Measurements from ENCODE around the gene ZNF584. TPM values are rescaled to one million over a fixed set of nuclear protein-coding genes. Genes with fewer than 3 reads are reported as not detected.
"Not testable (repeated sequence)": the region's sequence is repeated elsewhere in the genome, so short reads cannot be mapped to it uniquely, and the experiment has no call there.

ZNF584 gene
- total RNA-seq: 10 to 100 TPM in 1 of 2 donors, 1 to 10 TPM in 1; 7.3 to 11.7 TPM
- long read RNA-seq, donor 1, partial matches to known transcripts: 1 of 3 reads
- long read RNA-seq, donor 1, other reads (novel, unspliced or antisense): 1 of 3 reads
- long read RNA-seq, donor 2, transcript ZNF584-203 (4 exons, 2,187 nt): major isoform, 6 of 36 reads
- long read RNA-seq, donor 2, partial matches to known transcripts: 0 of 36 reads
- long read RNA-seq, donor 2, other reads (novel, unspliced or antisense): 24 of 36 reads

DNA sequence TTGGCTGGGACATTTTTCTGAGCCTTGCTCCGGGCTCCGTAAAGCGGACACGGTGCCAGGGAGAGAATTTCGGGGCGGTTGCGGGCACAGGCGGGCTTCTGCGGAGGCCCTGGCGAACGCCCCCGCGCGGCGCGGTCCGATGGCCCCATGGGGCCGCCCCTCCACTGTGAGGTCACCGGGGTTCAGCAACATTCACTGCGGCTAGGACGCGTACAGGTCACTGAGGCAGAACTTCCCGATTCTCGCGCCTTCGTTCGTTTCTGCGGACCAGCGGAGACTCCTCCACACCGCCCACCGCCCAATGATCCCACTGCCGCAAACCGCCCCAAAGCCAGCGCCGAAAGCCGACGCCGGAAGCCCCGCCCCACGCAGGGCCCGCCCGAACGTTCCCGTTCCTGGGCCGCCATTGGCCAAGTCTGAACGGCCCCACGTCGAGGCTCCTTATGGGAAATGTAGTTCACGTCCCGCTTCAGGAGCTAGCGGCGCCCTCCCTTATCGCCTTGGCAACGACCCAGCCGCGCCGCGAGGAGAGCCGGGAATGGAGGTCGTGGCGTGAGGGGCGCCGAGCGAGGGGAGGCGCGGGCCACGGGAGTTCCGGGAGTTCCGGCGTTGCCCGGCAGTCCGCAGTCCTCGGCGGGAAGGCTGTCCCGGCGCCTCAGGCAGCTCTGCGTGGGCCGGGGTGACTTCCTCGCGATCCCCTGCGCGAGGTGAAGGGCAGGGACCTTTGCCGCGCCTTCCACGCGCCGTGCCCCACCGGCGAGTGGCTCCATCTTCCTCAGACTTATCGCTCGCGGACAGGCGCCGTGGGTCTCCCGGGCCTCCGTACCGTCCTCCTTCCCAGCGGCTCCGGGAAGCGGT, at the start of gene ZNF584:
ZNF584 (plus strand) TSS at position 498 of the 858 bp plus-strand sequence. CDS start 499 bp downstream, outside the sequence.
- DNase-seq (ENCODE audit: low spot score): peak; percentile 98
- intact Hi-C loops (cut with DNase I): no loop called here

DNA sequence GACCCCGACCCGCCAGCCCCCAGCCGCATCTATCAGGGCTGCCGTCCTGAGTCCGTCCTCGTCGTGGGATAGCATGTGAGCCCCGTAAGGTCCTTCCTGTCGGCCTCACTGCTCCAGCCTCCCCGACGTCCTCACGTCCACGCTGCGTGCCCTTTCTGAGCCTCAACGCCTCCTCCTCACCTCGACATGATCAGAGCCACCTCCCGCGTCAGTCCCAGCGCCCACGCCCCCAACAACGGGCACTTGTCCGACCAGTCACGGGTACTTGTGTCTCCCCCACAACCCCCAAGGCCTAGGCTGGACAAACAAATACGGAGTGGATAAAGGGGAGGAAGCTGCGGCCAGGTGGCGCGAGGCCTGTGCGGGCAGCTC, 46.6 kb upstream of the ZNF584 start:
- intact Hi-C loops (cut with DNase I): loop anchor here in 1 of 2 donors (10.0 kb wide), 1 partner anchor 1677 kb away; no protein-coding TSS in a partner anchor
- DNase-seq (ENCODE audit: low spot score): peak; percentile 88

DNA sequence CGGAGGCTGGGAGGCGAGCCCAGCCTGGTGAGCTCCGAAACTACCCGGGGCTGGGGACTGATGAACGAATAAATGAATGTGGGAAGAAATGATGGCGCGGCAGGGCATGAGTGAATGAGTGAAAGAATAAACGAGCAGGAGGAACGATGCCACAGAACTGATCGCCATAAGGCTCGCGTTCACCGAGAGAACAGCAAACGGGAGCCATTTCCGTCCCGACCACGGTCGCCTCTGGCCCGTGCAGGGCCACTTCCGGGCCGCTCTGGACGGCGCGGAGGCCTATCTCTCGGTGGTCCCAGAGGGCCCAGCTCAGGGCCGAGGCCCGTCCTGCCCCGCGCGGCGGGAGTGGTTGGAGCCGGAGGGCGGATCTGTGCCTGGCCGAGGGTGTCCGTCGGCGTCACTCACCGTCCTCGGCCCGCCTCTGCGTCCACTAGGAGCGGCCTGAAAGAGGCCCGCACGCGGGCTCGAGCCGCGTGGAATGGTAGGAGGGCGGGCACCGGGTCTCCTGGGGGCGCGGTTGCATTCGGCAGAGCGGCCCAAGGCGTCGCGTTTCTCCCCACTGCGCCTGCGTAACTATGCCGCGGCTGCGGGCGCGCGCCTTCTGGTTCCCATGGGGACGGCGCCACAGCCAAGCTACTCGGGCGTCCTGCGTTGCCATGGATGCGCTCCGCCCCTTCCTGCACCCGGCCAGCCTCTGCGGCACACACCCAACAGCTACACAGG, 46.0 kb upstream of the ZNF584 start, which contains the start of gene ZNF497:
ZNF497 (minus strand) TSS at position 480 of the 723 bp plus-strand sequence. CDS start 5,116 bp downstream, outside the sequence.
- intact Hi-C loops (cut with DNase I): loop anchor here in 1 of 2 donors (10.0 kb wide), 1 partner anchor 1678 kb away; no protein-coding TSS in a partner anchor
- peak; percentile 99 for DNase-seq (ENCODE audit: low spot score)

DNA sequence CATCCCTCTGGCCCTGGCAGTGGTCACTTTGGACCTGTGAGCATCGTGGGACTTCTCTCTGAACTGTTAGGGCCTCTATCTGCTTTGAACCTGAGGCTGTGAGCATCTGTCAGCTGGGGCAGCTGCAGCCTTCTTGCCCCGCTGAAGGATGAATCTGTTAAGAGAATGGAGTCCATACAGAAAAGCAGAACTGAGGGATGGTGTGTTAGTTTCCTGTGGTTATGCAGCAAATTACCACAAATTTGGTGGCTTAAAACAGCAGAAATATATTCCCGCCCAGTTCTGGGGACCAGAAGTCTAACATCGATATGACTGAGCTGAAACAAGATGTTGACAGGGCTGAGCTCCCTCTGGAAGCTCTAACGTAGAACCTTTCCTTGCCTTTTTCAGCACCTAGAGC, 44.3 kb upstream of the ZNF584 start:
- intact Hi-C loops (cut with DNase I): loop anchor here in 1 of 2 donors (10.0 kb wide), 1 partner anchor 1679 kb away; no protein-coding TSS in a partner anchor
- no peak for DNase-seq (ENCODE audit: low spot score)

DNA sequence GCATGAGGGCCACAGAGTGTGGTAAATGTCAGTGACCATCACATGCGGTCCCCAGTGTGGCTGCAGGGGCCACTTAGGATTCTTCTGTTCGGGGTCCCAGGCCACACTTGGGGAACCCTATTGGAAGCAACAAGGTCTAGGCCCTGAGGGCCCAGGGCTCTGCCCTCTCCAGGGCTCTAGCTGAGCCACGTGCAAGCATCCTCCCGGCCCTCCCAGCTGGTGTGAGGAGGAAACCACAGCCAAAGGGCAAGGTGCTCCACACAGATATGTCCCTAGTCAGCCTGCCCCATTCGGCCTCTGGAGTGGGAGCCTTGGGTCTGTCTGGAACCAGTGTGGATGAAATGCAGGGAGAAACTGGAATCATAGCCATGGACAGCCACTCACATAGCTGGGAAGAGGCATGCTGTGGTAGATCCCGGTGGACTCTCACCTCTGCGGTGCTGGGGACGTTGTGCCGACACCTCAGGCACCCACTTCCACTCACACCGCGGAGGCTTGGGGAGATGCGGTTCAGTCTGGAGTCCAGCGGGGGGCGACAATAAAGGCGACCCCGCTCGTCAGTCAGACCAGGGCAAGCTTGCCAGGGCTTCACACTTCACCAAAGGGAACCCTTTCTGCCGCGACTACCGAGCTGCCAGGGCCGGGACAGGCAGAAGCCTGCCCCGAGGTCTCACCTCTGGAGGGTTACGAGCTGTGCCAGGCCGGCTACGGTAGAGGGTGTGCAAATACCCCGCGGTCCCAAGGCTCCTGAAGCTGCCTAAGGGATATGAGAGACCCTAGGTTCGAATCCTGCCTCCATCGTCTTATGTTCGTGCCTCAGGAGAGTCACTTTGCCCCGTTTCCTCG, 41.6 kb upstream of the ZNF584 start:
- DNase-seq (ENCODE audit: low spot score): no peak
- intact Hi-C loops (cut with DNase I): loop anchor here in 1 of 2 donors (10.0 kb wide), 1 partner anchor 1682 kb away; no protein-coding TSS in a partner anchor

DNA sequence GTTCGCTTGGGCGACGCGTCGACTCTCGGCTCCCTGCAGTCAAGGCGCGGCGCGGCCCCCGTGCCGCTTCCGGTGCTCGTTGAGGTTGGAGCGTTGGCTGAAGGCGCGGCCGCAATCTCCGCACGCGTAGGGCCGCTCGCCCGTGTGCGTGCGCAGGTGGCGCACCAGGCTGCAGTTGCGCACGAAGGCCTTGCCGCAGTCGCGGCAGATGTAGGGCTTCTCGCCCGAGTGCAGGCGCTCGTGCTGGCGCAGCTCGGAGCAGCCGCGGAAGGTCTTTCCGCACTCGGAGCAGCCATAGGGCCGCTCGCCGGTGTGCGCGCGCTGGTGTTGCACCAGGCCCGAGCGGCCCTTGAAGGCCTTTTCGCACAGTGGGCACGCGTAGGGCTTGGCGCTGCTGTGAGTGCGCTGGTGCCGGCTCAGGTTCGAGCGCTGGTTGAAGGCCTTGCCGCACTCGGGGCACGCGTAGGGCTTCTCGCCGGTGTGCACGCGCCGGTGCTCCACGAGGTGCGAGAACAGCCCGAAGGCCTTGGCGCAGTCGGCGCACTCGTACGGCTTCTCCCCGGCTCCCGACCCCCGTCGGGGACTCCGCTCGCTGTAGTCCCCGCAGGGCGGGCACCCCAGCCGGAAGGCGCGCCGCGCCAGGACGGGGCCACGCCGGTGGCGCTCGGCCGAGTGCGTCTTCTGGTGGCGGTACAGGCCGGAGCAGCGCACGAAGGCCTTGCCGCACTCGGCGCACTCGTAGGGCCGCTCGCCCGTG, 40.6 kb upstream of the ZNF584 start:
- intact Hi-C loops (cut with DNase I): loop anchor here in 1 of 2 donors (10.0 kb wide), 1 partner anchor 1683 kb away; no protein-coding TSS in a partner anchor
- DNase-seq (ENCODE audit: low spot score): no peak

DNA sequence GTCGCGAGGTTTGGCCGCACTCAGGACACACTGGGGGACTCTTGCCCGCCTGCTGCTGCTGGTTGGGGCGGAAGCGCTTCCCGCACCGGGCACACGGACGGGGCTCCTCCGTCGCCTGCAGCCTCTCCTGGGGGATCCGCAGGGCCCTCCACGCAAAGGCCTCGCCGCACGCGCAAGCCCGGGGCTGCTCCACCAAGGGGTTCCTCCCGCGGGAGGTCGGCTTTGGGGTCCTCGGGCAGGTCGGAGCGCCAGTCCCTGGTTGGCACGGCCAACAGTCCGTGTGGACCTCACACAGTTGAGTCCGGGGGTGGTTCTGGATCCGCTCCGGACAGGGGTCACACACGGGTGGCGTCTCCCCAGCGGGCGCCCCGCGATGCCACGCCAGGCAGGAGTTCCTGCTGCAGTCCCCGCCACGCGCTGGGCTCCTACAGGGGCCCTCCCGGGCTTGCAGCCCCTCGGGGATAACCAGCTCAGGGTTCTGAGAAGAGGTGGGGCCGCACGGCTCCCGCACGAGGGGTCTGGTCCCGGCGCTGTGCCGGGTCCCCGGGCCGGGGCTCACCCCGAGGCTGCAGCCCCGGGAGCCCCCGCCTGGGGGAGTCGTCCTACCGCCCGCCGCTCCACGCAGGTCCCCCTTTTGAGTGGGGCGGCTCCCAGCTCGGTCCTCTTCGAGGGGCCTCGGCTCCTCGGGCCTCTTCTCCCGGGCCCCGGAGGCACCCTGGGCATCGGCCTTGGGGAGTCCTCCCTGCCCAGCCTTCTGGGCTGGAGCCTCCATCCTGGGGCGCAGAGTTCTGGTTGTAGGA, 39.7 kb upstream of the ZNF584 start:
- no peak for DNase-seq (ENCODE audit: low spot score)

DNA sequence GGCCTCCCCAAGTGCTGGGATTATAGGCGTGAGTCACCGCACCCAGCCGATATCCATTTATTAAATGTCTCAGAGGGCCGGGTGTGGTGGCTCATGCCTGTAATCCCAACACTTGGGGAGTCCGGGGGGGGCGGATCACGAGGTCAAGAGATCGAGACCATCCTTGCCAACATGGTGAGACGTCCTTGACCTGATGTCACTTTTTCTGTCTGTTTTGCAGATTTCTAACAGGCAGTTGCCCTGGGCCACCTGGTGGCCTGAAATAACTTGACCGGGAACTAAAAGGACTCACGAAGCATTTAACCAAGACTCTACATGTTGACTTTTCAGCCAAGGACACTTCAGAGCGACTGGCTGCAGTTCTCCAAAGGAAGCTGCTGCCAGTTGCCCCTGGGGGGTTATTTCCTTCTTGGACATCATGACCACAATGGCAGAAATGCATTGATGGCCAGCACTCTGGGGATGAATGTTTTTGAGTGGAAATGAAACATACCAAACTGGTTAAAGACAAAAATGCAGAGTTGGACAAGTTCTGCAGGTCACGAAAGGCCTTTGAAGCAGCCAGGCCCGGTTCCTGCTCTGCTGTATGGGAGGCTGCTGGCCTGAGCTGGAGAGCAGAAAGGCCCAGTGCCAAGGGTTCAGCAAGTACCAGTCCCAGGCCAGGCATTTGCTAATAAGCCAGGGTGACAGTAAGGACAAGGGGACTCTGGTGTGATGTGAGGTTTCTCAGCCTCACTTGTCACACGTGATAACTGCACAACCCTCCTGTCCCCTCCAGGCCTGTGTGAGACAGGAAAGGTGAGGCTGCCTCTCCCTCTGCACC, 35.9 kb upstream of the ZNF584 start:
- peak; percentile 47 for DNase-seq (ENCODE audit: low spot score)
- intact Hi-C loops (cut with DNase I): no loop called here

More for the DNA sequence above, 39.7 kb upstream of the ZNF584 start:
- intact Hi-C loops (cut with DNase I): loop anchor here in 1 of 2 donors (10.0 kb wide), 1 partner anchor 1684 kb away; no protein-coding TSS in a partner anchor

DNA sequence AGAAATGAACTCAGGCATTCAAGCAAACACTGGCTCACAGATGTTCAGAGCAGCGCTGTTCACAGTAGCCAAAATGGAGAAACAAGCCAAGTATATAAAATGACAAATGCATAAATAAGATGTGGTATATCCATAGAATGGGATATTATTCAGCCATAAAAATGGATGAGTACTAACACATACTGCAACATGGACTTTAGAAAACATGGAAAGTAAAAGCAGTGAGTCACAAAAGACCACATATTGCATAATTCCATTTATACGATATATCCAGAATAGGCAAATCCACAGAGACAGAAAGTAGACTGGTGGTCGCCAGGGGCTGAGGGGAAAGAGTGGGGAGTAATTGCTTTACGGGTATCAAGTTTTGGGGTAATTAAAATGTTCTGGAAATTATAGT, 34.2 kb upstream of the ZNF584 start:
- no peak for DNase-seq (ENCODE audit: low spot score)
- intact Hi-C loops (cut with DNase I): no loop called here

DNA sequence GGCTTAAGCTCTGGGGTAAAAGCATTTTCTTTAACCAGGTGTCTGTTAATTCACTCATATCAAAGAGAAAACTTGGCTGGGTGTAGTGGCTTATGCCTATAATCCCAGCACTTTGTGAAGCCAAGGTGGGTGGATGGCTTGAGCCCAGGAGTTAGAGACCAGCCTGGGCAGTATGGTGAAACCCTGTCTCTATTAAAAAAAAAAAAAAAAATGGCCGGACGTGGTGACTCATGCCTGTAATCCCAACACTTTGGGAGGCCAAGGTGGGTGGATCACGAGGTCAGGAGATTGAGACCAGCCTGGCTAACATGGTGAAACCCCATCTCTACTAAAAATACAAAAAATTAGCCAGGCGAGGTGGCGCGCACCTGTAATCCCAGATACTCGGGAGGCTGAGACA, 31.7 kb upstream of the ZNF584 start:
- intact Hi-C loops (cut with DNase I); DNase-seq (ENCODE audit: low spot score): not testable (repeated sequence)

DNA sequence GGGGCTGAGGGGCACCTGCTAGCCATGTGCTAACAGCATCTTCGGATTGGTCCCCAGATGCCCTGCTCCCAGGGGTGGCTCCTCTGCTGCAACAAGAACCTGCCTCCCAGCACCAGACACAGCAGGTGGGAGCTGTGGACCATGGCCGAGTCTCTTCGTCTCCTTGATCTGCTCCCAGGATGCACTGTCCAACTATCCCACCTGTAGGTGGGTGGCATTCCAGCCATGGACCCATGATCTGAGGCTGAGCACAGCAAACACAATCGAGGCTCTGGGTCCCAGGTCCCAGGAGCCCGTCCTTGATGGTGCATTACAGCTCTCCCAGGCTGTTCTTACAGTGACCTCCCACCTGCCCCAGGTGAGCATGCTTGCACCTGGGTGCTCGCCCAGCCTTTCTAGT, 29.2 kb upstream of the ZNF584 start:
- intact Hi-C loops (cut with DNase I): no loop called here
- DNase-seq (ENCODE audit: low spot score): no peak

DNA sequence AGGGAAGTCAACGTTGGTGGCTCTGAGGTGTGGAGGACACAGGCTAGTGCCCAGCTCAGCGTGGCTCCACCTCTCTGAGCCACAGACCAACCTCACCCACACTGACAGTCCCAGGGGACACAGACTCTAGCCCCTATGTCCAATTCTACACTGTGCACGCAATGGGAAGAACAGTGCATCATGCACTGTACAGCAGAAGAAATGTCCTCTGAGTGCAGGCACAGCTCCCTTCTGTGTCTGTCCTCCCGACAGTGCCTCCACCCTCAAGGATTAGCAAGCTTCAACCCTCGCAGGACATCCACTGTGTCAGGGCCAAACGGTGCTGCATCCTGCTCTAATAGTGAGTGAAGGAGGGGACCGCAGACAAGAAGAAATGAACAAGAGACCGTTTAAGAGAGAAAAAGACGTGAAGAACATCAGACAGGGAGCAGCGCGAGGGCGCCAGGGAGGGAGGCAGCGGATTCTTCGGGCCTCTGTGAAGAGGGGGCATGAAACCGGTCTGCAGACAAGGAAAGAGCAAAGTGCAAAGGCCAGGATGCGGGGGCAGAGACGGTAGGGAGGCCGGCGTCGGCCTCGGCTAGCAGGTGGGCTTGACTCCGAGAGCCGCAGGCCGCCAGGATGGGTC, 28.3 kb upstream of the ZNF584 start:
- DNase-seq (ENCODE audit: low spot score): no peak
- intact Hi-C loops (cut with DNase I): no loop called here

DNA sequence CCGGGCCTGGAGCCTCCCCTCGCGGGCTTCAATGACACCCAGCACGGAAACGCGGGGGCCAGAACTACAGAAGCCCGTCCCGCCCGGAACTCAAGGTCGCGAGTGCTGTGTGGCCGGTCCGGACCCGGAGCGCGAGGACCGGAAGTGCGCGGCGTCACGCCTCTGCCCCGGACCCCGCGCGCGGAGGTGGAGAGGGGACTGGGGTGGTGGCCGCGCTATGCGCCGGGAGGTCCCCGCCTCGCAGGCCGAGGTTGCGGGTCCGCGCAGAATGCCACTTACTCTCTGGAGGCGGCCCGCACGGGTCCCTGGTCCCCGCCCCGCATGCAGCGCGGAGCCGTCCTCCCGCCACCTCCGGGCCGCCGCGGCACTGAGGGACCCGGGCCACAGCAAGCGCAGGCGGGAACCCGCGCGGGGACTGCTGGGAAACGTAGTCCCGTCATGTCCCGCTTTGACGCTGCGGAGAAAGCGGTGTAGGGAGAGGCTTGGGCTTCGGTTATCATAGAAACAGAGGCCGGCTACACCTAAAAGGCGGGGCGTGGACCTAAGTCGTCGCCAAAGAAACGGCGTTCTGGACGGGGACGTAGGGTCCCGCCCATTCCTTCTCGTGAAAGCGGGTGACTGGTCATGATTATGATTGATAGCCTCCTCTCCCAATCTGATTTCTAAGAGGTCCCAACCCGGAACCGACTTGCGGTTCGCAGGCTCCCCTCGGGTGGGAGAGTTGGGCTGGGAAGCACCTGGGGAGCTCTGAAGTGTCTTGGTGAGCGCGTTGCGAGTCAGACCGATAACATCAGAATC, 27.6 kb upstream of the ZNF584 start, which contains the start of gene ZNF837:
ZNF837 (minus strand) TSS at position 369 of the 798 bp plus-strand sequence. CDS start 11,698 bp downstream, outside the sequence.
- intact Hi-C loops (cut with DNase I): no loop called here
- DNase-seq (ENCODE audit: low spot score): peak; percentile 99

DNA sequence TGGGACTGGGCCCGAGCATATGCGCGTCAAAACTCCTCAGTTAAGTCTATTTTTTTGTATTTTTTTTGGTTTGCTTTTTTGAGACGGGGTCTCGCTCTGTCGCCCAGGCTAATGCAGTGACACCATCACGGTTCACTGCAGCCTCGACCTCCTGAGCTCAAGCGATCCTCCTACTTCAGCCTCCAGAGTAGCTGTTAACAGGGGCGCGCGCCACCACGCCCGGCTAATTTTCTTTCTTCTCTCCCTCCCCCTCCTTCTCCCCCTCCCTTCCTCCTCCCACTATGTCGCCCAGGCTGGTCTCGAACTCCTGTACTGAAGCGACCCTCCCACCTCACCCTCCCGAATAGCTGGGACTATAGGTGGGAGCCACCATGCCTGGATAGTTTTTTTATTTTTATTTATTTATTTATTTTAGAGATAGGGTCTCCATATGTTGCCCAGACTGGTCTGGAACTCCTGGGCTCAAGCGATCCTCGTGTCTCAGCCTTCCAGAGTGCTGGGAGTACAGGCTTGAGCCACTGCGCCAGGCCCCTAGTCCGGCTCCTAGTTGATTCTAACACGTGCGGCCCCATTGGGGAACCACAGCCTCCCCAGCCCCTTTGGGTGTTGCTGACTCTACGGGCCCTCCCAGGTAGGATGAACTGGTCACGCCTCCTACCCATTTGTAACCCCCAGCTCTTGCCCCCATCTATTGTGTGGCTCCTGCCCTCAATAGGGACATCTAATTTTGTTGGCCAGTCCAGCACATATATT, 26.8 kb upstream of the ZNF584 start:
- DNase-seq (ENCODE audit: low spot score): peak; percentile 76
- intact Hi-C loops (cut with DNase I): no loop called here
